GM21515 (cell line): ENCODE measurements around the gene SEPTIN2.
"Not testable (repeated sequence)": the region's sequence is repeated elsewhere in the genome, so short reads cannot be mapped to it uniquely, and the experiment has no call there.

ENCODE experiments used
- ATAC-seq: cut with Tn5 transposase; IDR thresholded peaks from one replicate; pipeline ENCODE4 v1.9.1; 2021; ENCODE audit not compliant: unreplicated experiment

SEPTIN2 gene

DNA sequence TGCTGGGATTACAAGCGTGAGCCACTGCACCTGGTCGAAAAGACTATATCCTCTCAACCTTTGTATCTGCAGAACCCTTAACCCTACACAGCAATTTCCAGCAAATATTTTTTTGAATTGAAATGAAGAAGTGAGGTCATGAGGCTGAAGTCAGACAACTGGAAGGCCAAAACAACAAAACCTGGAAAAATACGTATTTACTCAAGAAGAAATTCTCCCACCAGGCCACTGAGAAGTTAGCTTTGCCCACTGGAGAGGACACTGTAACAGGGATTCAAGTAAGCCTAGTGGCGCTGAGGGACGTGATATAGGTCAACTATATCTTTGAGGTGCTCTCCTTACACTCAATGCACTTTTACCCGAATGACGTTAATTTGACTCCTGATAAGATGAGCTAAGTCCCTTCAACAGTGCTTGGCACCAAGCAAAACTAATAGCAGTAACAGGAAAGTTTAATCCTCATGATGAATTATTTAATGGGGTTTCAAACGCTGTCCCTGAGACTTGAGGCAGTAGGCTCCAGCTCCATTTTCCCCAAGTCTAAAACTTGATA lies 2.1 kb upstream of the SEPTIN2 start:
- ATAC-seq, result no peak

DNA sequence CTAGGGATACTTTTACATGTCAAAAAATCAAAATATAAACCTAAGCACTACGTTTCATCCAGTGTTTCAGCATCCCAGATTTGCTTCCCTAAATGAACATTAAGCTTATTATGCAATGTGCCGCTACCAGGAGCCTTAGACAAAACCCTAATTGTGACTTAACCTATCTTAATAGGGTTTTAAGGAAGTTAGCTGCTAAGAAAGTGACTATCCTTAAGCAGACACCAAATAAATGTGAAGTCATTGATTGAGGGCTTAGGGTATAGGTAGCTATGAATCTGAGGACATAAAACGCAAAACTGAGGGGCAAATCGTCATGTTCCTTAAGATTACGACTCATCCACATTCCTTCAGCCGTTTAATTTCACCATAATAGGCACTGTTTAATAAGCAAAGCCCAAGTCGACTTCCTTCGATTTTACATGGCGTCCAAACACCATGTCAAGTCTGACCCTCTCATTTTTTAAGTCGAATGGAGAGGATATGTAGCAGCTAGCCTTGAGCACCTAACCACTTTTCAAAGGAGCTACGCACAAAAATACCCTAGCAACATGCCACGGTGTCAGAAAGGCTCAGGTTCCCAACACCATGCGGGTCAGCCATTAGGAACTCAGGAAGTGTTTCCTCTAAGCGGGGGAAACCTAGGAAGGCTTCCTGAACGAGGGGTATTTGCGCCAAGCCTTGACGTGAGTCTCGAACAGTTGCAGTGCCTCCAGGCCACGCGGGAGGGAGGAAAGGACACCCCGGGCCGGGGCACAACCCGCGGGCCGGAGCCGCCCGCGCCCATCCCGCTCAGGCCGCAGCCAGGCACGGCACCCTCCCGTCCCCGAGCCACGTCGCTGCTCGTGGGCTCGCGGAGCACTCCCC lies 1.3 kb upstream of the SEPTIN2 start:
- no peak for ATAC-seq

DNA sequence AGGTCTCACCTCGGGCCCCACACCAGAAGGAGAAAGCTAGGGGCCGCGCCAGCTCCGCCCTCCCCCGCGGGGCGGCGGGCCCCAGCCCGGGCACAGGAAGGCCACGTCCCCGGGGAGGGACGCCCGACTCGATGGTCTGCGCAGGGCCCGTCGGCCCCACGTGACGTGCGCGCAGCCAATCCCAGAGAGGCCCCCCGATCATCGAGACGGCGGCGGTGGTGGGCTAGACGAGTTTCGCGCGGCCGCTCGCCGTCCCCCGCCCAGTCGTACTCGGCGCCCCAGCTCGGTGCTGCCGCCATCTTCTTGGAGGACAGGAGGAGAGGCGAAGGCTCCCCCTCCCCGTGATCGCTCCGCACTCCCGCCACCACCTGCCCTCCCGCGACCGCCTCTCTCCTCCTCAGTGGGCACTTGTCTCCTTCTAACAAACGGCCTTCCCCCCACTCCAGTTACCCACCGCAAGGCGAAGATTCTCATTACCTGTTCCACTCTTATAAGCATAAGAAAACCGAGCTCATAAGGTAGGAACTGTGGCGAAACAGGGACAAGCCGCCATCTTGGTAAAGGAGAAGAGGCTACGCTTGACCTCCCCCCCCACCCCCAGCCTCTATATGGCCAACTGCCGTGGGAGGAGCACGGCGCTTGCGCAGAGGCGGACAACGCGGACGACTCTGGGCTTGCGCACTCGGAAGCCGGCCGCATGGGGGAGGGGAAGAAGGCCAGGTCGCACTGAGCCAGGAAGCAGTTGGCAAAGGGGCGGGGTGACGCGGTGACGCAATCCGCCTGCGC lies 439 bp upstream of the SEPTIN2 start, which contains the start of gene HDLBP:
TSS of gene HDLBP (minus strand) at position 580 of the 786 bp plus-strand sequence. CDS start 48,803 bp downstream, outside the sequence.
- ATAC-seq, result peak; percentile 73

DNA sequence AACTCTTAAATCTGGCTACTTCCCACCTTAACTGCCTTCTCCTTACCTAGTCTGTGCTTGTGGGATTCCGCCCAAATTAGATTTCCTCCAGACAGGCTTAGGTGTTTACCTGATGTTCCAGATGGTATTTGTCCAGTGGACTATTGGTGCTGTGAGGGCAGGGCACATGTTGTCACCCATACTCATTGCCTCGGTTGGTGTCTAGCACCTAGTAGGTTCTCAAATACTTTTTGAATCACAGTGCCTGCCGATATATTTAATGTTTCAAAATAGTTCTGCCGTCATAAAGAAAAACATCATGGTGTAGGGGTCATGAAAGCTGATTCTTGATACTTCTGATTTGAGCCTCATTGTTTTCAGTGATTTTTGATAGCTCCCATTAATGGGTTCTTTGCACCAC lies 1.1 kb downstream of the SEPTIN2 start:
- no peak for ATAC-seq

DNA sequence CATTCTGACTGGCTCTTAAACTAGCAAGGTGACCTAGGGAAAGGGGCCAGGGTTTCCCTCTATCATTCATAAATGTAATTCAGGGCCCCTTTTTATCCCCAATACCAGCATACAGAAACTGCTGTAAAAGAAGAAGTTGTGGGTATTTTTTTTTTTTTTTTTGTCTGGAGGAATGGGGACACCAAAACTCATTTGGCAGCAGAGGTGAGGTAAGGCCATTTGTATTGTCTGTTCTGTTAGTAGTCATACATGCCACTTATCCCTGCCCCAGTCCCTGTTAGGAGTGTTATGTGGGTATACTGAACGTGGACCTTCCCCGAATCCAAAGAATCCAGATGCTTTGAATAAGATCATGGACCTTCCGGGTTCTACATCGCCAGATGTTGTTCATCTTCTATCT lies 1.7 kb downstream of the SEPTIN2 start:
- no peak for ATAC-seq

DNA sequence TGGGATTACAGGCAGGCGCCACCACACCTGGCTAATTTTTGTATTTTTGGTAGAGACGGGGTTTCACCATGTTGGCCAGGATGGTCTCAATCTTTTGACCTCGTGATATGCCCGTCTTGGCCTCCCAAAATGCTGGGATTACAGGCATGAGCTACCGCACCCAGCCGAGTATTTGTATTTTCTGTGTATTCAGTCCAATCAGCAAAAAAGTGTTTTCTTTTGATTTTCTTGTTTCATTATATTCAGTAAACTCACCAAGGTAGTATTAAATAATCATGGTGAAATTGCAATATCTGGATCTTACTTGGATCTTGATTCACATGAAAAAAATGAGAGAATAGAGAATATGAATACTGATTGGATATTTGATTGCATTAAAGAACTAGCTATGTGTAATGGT lies 3.1 kb downstream of the SEPTIN2 start:
- ATAC-seq, result not testable (repeated sequence)

DNA sequence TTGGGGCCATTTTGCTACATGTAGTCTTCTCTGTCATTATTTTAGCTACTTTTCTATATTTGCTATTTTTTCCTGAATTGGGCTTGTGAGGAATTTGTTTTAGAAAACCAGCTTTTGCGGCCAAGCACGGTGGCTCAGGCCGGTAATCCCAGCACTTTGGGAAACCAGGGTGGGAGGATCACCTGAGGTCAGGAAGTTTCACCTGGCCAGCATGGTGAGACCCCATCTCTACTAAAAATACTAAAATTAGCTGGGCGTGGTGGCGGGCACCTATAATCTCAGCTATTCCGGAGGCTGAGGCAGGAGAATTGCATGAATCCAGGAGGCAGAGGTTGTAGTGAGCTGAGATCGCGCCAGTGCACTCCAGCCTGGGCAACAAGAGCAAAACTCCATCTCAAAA lies 4.7 kb downstream of the SEPTIN2 start:
- no peak for ATAC-seq

DNA sequence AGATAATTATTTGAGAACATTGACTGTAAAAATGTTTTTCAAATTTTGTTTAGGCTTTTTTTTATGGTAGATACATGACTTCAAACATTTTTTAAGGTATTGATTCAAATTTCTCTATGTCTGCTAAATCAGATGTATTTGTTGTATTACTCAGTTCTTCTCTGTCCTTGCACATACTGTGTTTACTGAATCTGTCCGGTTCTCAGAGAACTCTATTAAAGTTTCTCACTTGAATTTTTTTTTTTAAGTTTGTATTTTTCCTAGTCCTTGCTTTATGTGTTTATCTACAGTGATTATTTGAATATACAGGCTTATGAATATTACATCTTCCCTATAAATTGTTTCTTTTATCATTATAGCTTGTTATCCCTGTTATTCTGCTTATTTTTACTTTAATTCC lies 5.3 kb downstream of the SEPTIN2 start:
- no peak for ATAC-seq

DNA sequence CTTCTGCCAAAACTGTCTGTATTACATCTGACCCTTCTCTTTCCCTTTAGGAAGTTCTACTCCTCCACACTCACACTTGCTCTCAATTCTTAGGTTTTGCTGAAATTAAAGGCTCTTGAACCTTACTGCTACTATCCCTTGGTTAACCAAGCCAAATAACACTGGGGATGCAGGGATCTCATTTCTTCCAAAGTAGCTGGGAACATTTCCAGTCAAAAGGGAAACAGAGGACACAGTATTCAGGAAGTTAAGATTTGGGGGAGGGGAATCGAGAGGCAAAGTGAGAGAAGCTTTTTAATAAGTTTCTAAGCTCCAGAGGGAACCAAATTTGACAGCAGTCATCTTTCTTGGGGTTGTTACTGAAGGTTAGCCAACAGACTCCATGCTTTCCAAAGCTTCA lies 6.2 kb downstream of the SEPTIN2 start:
- ATAC-seq, result no peak

DNA sequence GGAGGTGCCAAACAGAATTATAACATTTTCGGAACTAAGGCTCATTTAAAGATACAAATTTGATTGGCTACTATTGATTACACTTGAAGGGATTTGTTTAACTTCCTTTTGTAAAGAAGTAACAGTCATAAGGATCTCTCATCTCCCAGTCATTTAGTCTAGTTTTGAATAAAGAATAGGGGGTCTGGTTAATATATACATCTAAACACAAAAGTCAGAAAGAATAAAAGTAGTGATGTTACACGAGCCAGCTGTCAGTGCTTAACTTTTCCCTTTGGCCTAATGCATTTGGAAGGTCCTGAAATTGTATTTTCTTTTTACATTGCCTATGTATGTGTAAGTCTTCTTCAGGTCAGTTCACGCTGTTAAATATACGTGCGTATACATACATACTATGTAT lies 8.1 kb downstream of the SEPTIN2 start:
- ATAC-seq, result no peak

DNA sequence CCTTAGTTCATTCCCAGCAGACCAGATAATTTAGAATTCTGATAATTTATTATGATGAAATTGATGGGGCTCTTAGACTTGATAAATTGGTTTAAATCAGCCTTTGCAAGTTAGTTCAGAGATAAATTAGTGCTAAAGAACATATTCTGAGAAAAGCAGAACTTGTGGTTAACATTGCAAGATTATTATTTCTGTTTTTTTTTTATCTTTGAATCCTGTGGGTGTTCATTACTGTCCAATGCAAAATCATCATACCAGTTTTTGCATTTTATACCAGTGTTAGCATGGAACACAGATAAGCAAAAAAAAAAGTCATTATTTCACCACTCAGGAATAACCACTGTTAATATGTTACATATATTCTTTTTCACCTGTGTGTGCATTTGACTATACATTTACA lies 9.1 kb downstream of the SEPTIN2 start:
- no peak for ATAC-seq

DNA sequence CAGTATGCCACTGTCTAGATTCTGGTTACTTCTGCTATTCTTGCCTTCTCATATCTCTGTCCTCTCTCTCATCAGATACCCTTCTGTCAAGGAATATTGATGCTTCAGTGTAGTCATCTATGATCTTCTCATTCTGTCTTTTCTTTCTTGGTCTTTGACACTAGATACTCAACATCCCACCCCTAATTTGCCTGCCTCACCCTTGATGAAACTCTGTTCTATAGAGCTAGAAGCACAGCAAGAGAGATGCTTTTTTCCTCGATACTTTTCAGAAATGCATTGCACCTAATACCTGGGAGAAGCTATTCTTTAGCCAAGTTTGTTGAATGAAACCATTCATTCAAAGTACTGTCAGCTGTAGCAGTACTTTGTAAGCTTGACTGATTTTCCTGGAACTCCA lies 9.5 kb downstream of the SEPTIN2 start:
- ATAC-seq, result no peak

DNA sequence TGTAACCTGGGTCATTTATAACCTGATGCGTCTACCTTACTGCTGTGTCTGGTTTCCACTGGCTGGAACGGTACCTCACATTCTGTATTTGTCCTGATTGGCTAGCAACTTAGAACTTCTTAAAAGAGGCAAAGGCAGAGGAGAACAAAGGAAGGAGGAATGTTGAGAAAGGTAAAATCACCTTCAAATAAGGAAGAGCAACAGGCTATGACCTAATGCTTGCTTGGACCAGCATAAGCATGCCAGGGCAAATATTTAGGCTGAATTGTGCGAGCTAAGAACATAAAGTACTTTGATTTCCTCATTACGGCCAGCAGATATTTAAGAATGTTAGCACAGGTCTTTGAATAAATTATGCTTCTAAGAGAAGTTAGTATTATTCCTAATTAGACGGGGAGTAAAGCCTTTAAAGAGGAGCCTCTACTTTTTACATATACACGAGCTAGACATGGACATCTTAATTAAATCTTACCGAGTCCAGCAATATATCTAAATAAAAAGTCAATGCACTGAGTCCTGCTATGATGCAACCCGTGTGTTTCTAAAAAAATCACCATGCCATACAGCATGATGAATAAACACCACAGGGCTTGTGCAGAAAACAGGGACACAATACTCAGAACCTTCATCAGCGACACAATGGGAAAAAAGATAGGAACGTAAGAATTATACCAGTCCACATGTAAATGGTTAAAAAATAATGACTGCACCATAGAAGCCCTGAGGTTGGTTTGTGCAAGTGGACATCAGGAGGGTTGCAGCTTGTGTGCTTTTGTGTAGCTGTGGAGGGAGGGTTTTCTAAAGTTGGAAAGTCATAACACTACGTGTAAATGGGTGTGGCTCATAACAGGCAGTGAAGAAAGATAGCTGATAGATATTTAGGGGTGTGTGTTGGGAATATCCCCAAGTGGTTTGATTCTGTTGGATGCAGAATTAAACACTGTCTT lies 14.2 kb downstream of the SEPTIN2 start:
- ATAC-seq, result no peak

DNA sequence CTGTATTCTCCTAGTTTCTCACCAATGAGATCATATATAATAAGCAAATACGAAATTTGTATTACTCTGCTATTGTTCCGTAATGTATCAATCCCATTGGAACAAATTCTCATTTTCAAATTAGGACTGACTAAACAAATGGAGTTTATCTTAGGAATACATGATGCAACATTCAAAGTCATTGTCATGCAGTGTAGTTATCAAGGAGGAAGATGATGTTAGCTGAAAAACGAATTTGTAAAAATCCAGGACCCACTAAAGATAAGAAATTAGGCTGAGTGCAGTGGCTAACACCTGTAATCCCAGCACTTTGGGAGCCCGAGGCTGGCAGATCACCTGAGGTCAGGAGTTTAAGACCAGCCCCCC lies 14.9 kb downstream of the SEPTIN2 start:
- ATAC-seq, result no peak

DNA sequence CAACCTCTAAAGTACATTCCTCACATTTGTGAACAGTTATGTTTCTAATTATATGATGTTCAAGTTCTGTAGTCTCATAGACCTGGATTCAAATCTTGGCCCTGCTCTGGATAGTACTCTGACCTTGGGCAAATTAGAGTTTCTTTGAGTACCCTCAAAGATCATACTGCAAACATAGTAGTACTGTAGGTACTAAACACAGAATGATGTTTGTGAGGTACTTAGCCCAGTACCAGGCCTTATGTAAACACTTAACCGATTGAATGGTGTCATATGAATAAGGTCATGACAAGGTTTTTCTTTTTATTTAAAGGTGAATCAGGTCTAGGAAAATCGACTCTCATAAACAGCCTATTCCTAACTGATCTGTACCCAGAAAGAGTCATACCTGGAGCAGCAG lies 19.1 kb downstream of the SEPTIN2 start:
- ATAC-seq, result no peak

DNA sequence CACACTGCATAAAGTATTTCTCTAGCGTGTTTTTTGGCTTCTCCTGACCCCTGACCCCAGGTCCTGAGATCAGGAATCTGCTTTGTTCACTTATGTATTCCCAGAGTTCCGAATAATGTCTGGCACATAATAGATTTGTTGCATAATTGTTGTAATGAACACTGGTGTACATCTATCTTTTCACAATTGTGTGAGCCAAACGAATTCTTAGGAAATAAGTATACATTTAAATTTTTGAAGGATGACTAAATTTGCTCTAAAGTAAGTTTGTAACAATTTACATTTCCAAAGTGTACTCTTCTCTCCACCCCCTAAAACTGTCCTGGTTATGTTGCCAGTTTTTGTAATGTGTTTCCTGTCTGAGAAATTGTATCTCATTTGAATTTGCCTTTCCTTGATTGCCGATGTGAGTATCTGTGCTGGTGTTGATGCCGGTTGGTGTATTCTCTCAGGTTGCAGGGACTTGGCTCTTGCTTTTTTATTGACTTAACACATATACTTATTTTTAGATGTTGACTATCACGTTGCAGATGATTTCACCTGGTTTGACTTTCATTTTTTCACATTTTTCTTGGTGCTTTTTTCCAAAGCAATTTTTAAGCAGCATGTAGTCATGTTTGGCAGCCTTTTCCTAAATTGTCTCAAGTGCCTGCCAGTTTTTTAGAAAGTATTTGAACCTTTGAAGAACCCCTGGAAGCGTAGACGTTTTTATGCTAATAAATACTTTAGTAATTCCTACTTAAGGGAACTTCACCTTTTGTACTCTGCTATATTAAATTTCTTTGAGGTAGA lies 24.3 kb downstream of the SEPTIN2 start:
- ATAC-seq, result no peak

DNA sequence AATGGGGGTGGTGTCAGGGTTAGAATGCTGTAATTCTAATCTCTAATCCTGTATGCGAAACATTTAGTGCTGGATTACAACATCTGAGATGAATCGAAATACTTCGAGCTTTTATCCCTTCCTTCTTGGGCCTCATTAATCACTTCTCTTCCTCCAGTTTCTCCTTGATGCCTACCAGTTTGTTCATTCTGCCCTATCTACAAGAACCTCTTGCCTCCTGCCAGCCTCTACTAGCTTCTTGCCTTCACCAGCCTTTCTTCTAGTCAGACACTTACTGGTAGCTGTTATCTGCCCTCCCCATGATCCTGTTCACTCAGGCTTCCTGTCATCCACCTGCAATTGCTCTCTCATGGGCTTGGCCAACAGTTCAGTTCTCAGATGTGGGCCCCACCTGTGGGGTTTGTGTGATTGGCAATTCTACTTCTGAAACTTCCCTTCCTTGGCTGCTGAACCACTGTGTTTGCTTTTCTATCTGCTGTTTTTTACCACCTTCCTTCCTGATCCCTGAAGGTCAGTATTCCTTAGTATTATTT lies 25.0 kb downstream of the SEPTIN2 start:
- no peak for ATAC-seq

DNA sequence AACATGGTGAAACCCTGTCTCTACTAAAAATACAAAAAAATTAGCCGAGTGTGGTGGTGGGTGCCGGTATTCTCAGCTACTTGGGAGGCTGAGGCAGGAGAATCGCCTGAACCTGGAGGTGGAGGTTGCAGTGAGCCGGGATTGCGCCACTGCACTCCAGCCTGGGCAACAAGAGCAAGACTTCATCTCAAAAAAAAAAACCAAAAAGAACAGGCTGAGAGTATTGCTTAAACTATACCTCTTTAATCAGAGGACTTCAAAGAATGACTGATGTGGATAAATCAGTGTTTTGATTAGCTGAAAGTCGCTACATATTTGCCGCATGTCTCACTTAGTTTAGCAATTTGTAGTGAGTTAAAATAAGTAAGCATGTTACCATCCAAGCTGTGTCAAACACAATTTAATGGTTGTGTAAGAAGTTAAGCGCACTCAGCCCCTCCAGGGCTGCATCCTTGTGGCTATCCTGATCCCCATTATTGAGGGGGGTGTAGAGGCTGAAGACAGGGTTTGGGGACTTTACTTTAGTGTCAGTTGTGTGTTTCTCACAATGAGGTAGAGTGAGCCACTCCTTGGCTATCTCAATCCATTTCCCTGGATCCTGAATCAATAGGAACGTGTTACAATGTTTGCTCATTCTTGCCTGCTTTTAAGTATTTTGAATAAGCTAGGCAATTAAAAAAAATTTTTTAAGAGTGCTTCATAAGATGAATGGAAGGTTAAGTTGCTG lies 29.4 kb downstream of the SEPTIN2 start:
- ATAC-seq, result no peak

DNA sequence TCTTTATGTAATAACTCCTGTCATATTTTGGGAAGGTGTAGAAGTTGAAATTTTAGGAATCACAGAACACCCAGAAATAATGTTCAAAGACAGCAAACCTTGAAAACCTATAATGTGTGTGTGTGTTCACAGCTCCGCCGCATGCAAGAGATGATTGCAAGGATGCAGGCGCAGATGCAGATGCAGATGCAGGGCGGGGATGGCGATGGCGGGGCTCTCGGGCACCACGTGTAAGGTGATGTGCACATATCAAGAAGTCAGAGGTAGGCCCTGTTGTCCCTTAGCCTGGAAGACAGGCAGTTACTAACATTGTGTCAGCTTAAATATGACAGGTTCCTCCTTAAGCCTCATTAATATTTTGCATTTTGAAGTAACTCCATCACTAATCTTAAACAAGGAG lies 34.2 kb downstream of the SEPTIN2 start:
- ATAC-seq, result no peak
